Glutamatergic neuron (in vitro differentiated cells): ENCODE results near the gene TUBGCP6. TPM values are rescaled to one million over a fixed set of nuclear protein-coding genes. Genes with fewer than 3 reads are reported as not detected.

Experiments used
- DNase-seq: peaks from one replicate; pipeline ENCODE4 v3.0.0; 2022
- H3K27ac Mint-ChIP-seq: one replicate; pipeline ENCODE4 v1.8.0; 2020; ENCODE audit warnings: mild to moderate bottlenecking, mixed read lengths, inconsistent platforms; ENCODE audit not compliant: unreplicated experiment
- H3K27me3 Mint-ChIP-seq: one replicate; pipeline ENCODE4 v1.8.0; 2020; ENCODE audit warnings: mild to moderate bottlenecking, moderate library complexity, mixed read lengths, inconsistent platforms; ENCODE audit not compliant: unreplicated experiment
- H3K36me3 Mint-ChIP-seq: one replicate; pipeline ENCODE4 v1.8.0; 2020; ENCODE audit warnings: mild to moderate bottlenecking, mixed read lengths, inconsistent platforms; ENCODE audit not compliant: unreplicated experiment
- H3K4me1 Mint-ChIP-seq: one replicate; pipeline ENCODE4 v1.8.0; 2020; ENCODE audit warnings: mild to moderate bottlenecking, low read depth, mixed read lengths, inconsistent platforms; ENCODE audit not compliant: unreplicated experiment
- H3K4me3 Mint-ChIP-seq: one replicate; pipeline ENCODE4 v1.8.0; 2020; ENCODE audit warnings: mild to moderate bottlenecking, mixed read lengths, inconsistent platforms; ENCODE audit not compliant: unreplicated experiment
- H3K9me3 Mint-ChIP-seq: one replicate; pipeline ENCODE4 v1.8.0; 2020; ENCODE audit warnings: mild to moderate bottlenecking, moderate library complexity, mixed read lengths, inconsistent platforms; ENCODE audit not compliant: unreplicated experiment
- total RNA-seq: library from RNA; stranded (reverse); fragmentation: NEBNext Ultra II Directional; extraction: Animal tissue kit (Norgen Biotek cat#: 25700); gene quantifications from one replicate; pipeline ENCODE4 v1.2.1, GENCODE V29; 2021; ENCODE audit not compliant: unreplicated experiment
- TF ChIP-seq, protein P1 (sequence below): fragments of 200-600 bp; sonication (generic); IDR thresholded peaks from one replicate; pipeline ENCODE4 v1.5.0; 2021; ENCODE audit not compliant: partially characterized antibody, unreplicated experiment

TUBGCP6 gene
- total RNA-seq, 1 donor from 2014 or later = 51.0 TPM

DNA sequence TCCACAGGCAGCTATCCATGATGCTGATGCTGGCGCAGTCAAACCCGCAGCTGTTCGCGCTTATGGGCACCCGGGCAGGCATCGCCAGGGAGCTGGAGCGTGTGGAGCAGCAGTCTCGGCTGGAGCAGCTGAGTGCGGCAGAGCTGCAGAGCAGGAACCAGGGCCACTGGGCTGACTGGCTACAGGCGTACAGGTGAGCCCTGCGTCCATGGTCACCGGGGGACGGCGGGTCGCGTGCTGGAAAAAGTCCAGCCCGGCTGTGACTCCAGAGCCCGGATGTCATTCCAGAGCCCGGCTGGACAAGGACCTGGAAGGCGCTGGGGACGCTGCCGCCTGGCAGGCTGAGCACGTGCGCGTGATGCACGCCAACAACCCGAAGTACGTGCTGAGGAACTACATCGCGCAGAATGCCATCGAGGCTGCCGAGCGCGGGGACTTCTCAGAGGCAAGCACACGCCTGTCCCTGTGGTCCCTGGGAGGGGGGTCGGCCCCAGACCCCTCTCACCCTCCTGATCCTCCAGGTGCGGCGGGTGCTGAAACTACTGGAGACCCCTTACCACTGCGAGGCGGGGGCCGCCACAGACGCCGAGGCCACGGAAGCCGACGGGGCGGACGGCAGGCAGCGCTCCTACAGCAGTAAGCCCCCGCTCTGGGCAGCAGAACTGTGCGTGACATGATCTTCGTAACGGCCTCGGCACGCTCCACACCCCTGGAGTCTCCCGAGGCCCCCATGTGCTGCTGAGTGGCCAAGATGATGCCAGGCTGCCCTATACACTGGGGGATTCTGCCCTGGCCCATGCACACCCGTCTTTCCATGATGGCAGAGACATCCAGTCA, 27.9 kb downstream of the TUBGCP6 start:
- Mint-ChIP-seq H3K4me3 (no peak overlapping the region), H3K36me3 (peaks cover 18% of the 10 kb centered on the region), H3K9me3 (peaks cover 13% of the 10 kb centered on the region), H3K27me3 (peaks cover 17% of the 10 kb centered on the region), H3K4me1 (no peaks in the 10 kb centered on the region), H3K27ac (no peak overlapping the region)
- peak; percentile 16 for DNase-seq
- TF ChIP-seq, protein P1, sequence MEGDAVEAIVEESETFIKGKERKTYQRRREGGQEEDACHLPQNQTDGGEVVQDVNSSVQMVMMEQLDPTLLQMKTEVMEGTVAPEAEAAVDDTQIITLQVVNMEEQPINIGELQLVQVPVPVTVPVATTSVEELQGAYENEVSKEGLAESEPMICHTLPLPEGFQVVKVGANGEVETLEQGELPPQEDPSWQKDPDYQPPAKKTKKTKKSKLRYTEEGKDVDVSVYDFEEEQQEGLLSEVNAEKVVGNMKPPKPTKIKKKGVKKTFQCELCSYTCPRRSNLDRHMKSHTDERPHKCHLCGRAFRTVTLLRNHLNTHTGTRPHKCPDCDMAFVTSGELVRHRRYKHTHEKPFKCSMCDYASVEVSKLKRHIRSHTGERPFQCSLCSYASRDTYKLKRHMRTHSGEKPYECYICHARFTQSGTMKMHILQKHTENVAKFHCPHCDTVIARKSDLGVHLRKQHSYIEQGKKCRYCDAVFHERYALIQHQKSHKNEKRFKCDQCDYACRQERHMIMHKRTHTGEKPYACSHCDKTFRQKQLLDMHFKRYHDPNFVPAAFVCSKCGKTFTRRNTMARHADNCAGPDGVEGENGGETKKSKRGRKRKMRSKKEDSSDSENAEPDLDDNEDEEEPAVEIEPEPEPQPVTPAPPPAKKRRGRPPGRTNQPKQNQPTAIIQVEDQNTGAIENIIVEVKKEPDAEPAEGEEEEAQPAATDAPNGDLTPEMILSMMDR = no peak

DNA sequence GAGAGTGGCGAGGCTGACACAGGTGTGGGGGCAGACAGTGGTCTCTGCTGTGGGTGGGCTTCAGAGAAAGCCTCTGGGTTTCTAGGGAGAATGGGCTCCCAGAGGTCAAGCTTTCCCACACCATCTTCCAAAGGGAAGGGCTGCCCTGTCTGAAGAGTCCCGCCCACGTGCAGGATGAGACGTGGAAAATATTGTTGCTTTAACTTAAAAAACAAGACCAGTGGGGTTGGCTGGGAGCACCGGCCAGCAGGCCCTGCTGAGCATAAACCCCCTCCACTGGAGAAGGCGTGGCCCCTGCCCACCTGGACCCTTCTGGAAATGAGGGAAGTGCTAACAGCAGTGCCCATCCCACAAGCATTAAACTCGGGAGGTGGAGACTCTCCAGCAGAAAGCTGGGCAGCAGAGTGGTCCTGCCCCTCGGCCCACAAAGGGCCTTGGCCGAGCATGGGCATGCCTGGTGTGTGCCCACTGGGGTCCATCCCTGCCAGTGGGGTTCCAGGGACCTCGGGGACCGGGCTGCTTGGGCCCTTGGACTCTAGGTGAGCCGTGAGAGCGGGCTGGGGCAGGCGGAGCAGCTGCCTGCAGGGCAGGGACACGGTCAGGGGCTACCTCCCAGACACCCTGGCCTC, 28.7 kb downstream of the TUBGCP6 start:
- peaks cover 20% of the 10 kb centered on the region for H3K27me3 Mint-ChIP-seq
- H3K4me3 Mint-ChIP-seq = no peak overlapping the region
- DNase-seq = no peak
- TF ChIP-seq, protein P1 = no peak
- peaks cover 13% of the 10 kb centered on the region for H3K9me3 Mint-ChIP-seq
- no peak overlapping the region for H3K27ac Mint-ChIP-seq
- peaks cover 18% of the 10 kb centered on the region for H3K36me3 Mint-ChIP-seq
- H3K4me1 Mint-ChIP-seq = no peaks in the 10 kb centered on the region

DNA sequence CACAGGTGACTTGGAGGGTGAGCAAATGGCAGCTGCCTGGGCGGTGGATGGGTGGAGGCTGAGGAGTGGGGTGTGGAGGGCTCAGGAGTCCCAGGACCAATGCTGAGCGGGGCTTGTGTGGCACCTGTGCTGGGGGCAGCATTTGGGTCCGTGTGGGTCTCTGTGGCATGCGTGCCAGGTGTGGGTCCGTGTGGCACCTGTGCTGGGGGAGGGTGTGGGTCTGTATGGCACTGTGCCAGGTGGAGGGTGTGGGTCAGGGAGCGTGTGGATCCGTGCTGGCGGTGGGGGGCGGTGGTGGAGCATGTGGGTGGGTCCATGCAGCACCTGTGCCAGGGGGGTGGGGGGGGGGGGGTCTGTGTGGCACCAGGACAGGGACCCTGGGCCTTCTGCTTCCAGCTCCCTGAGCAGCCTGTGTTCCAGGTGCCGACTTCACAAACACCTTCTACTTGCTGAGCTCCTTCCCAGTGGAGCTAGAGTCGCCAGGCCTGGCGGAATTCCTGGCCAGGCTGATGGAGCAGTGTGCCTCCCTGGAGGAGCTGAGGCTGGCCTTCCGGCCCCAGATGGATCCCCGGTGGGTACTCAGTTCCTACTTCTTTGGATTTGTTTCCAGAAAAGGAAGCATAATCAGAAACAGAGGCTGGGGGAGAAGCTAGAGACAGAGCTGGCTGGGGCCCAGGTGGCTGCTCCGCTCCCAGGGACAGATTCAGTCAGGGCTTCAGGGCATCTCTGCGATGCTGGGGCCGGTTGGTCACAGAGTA, 29.3 kb downstream of the TUBGCP6 start:
- no peaks in the 10 kb centered on the region for H3K4me1 Mint-ChIP-seq
- DNase-seq = no peak
- H3K27me3 Mint-ChIP-seq = peaks cover 20% of the 10 kb centered on the region
- H3K4me3 Mint-ChIP-seq = no peak overlapping the region
- H3K36me3 Mint-ChIP-seq = peaks cover 18% of the 10 kb centered on the region
- no peak overlapping the region for H3K27ac Mint-ChIP-seq
- H3K9me3 Mint-ChIP-seq = peaks cover 10% of the 10 kb centered on the region
- TF ChIP-seq, protein P1 = no peak

DNA sequence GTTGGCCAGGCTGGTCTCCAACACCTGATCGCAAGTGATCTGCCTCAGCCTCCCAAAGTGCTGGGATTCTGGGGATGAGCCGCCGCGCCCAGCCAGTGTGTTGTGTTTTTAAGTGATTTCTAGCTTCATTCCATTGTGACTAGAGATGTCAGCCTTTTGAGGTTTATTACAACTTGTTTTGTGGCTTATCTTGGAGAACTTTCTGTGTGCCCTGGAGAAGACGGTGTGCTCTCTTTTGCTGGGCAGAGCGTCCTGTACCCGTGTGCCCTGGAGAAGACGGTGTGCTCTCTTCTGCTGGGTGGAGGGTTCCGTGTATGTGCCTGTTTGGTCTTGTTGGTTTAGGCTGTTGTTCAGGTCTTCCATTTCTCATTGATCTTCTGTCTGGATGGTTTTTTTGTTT, 31.6 kb downstream of the TUBGCP6 start:
- H3K27ac Mint-ChIP-seq = no peak overlapping the region
- H3K36me3 Mint-ChIP-seq = peaks cover 22% of the 10 kb centered on the region
- TF ChIP-seq, protein P1 = no peak
- no peak for DNase-seq
- peaks cover 3% of the 10 kb centered on the region for H3K4me1 Mint-ChIP-seq
- H3K4me3 Mint-ChIP-seq = peak overlapping the region; percentile 30
- H3K27me3 Mint-ChIP-seq = peaks cover 20% of the 10 kb centered on the region
- H3K9me3 Mint-ChIP-seq = peaks cover 10% of the 10 kb centered on the region
